Loucy (cell line): ENCODE results near the gene LINS1.

Source experiments
- H2AFZ ChIP-seq: fragments of 200-600 bp; sonication (generic); 2 replicates; pipeline ENCODE4 v1.6.0; 2016; ENCODE audit warnings: antibody characterized with exemption, mild to moderate bottlenecking, low read length, moderate library complexity
- H3F3A ChIP-seq: fragments of 200-600 bp; 2 replicates; pipeline ENCODE4 v1.6.0; 2016; ENCODE audit warnings: antibody characterized with exemption, low read depth, mild to moderate bottlenecking
- H3K27me3 ChIP-seq: fragments of 200-600 bp; sonication (generic); 2 replicates; pipeline ENCODE4 v1.6.1; 2014; ENCODE audit warnings: low read length, mild to moderate bottlenecking; ENCODE audit not compliant: insufficient read depth, poor library complexity, severe bottlenecking
- H3K36me3 ChIP-seq: fragments of 200-600 bp; sonication (generic); 2 replicates; pipeline ENCODE4 v1.6.1; 2016; ENCODE audit warnings: low read length; ENCODE audit not compliant: insufficient read depth
- H3K4me1 ChIP-seq: fragments of 200-600 bp; sonication (generic); 2 replicates; pipeline ENCODE4 v1.5.1; 2014; ENCODE audit warnings: low read length, mild to moderate bottlenecking; ENCODE audit not compliant: insufficient read depth, poor library complexity, severe bottlenecking
- H3K4me2 ChIP-seq: fragments of 200-600 bp; sonication (generic); 2 replicates; pipeline ENCODE4 v1.6.0; 2014; ENCODE audit warnings: antibody characterized with exemption, low read length, low read depth, mild to moderate bottlenecking; ENCODE audit not compliant: poor library complexity, severe bottlenecking
- H3K4me3 ChIP-seq: fragments of 200-600 bp; sonication (generic); 2 replicates; pipeline ENCODE4 v1.5.1; 2014; ENCODE audit warnings: low read length, mild to moderate bottlenecking, mixed read lengths; ENCODE audit not compliant: poor library complexity, severe bottlenecking
- H3K79me2 ChIP-seq: fragments of 200-600 bp; sonication (generic); 2 replicates; pipeline ENCODE4 v1.6.1; 2014; ENCODE audit warnings: low read length; ENCODE audit not compliant: insufficient read depth
- H3K9ac ChIP-seq: fragments of 200-600 bp; sonication (generic); 2 replicates; pipeline ENCODE4 v1.6.0; 2014; ENCODE audit warnings: mild to moderate bottlenecking, low read depth, low read length, moderate library complexity; ENCODE audit not compliant: poor library complexity, severe bottlenecking
- H3K9me2 ChIP-seq: fragments of 200-600 bp; sonication (generic); replicated peaks from 2 replicates; pipeline ENCODE4 v1.6.1; 2016; ENCODE audit warnings: low read depth, low read length, mixed read lengths
- H3K9me3 ChIP-seq: fragments of 200-600 bp; sonication (generic); 2 replicates; pipeline ENCODE4 v1.6.1; 2014; ENCODE audit warnings: mild to moderate bottlenecking, antibody characterized with exemption, low read length, low read depth; ENCODE audit not compliant: insufficient read depth
- H4K20me1 ChIP-seq: fragments of 200-600 bp; sonication (generic); 2 replicates; pipeline ENCODE4 v1.6.0; 2014; ENCODE audit warnings: antibody characterized with exemption, low read length, mild to moderate bottlenecking; ENCODE audit not compliant: insufficient read depth, poor library complexity, severe bottlenecking
- CTCF ChIP-seq: fragments of 200-600 bp; sonication (generic); conservative IDR thresholded peaks from 2 replicates; pipeline ENCODE4 v1.5.1; 2014; ENCODE audit warnings: mild to moderate bottlenecking, antibody characterized with exemption, low read length
- EZH2phosphoT487 ChIP-seq: fragments of 200-600 bp; IDR thresholded peaks from 2 replicates; pipeline ENCODE4 v1.6.1; 2018; ENCODE audit warnings: antibody characterized with exemption, mild to moderate bottlenecking, moderate library complexity, borderline replicate concordance

The LINS1 gene

DNA sequence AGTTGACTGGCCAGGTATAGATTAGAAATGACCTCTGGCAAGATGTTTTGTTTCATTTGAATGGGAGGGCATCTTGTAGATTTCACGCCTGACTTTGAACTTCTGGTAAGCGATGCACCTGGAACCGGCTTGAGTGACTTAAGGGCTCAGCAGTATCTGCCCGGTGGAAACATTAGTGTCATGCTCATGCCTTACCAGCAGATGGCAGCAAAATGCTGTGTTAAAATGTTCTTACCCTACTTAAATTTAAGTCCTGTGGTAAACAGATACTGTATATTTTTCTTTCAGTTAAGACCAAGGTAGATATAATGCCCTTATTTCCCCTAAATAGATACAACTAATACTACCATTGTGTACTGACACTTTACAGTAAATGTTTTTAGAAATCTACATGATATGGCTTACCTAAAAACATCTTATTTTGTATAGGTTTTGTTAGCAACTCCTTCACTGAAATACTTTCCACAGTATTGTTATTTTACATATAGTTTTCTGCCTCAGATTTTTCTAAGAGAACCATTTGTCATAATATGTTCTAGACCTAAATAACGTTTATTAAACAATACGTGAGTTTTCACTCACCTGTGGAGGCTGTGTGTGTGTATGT is 25.9 kb upstream of the LINS1 start:
- Histone ChIP-seq H3K9me2 (no peaks in the 10 kb centered on the region), H3K36me3 (peaks cover 25% of the 10 kb centered on the region; the same call in 1 of the 2 replicates), H2AFZ (no peak overlapping the region), H3K9ac (no peak overlapping the region), H4K20me1 (no peaks in the 10 kb centered on the region), H3K79me2 (no peaks in the 10 kb centered on the region), H3K4me1 (no peaks in the 10 kb centered on the region), H3K4me3 (no peak overlapping the region), H3F3A (no peaks in the 10 kb centered on the region), H3K9me3 (no peaks in the 10 kb centered on the region), H3K27me3 (no peaks in the 10 kb centered on the region), H3K4me2 (no peak overlapping the region)
- TF ChIP-seq CTCF, result peak; percentile 86
- no peak for TF ChIP-seq EZH2phosphoT487

GRCh38 chr15:100623301-100623700 is 21.3 kb upstream of the LINS1 start:
- Histone ChIP-seq H3K9me3 (no peaks in the 10 kb centered on the region), H3K4me2 (no peak overlapping the region)

DNA sequence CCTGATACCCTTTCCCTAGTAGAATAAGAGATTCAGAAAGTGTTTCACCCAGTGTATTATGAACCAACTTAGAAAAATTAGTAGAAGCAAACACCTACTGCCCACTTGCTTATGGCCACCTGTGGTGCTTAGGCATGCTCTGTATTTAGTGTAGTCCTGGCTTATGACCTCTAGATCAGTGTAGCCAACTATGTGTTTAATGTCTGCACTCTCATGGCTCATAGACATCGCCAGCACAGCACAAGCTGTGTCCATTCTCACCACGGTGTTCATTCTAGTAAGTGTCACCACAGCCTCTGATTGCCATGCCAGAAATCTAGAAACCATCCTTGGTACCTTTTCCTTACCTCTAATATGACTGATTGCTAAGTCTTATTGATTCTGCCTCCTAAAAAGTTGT is 14.7 kb upstream of the LINS1 start:
- Histone ChIP-seq H3K9me2 (no peaks in the 10 kb centered on the region), H3K79me2 (no peaks in the 10 kb centered on the region), H2AFZ (no peak overlapping the region), H3F3A (no peaks in the 10 kb centered on the region), H3K4me2 (no peak overlapping the region), H3K36me3 (peaks cover 34% of the 10 kb centered on the region; the same call in 1 of the 2 replicates), H3K27me3 (no peaks in the 10 kb centered on the region), H4K20me1 (no peaks in the 10 kb centered on the region), H3K4me1 (no peaks in the 10 kb centered on the region), H3K4me3 (no peak overlapping the region), H3K9me3 (no peaks in the 10 kb centered on the region), H3K9ac (no peak overlapping the region)
- TF ChIP-seq EZH2phosphoT487 (no peak), CTCF (no peak)

More at GRCh38 chr15:100623301-100623700, 21.3 kb upstream of the LINS1 start:
- no peaks in the 10 kb centered on the region for H3K79me2 ChIP-seq
- no peak overlapping the region for H3K9ac ChIP-seq
- no peak overlapping the region for H2AFZ ChIP-seq
- H3K36me3 ChIP-seq, result peaks cover 12% of the 10 kb centered on the region; the same call in 1 of the 2 replicates
- H3K4me3 ChIP-seq, result no peak overlapping the region
- H3K4me1 ChIP-seq, result no peaks in the 10 kb centered on the region
- H3K27me3 ChIP-seq, result no peaks in the 10 kb centered on the region
- H3K9me2 ChIP-seq, result no peaks in the 10 kb centered on the region
- H4K20me1 ChIP-seq, result no peaks in the 10 kb centered on the region
- no peaks in the 10 kb centered on the region for H3F3A ChIP-seq
- no peak for TF ChIP-seq EZH2phosphoT487
- TF ChIP-seq CTCF, result no peak
